ENCODE measurements around the gene TH. TPM values are rescaled to one million over a fixed set of nuclear protein-coding genes. Genes with fewer than 3 reads are reported as not detected.

The TH gene
- total and polyA plus RNA-seq, 2 donors from 2014 or later: not detected

DNA sequence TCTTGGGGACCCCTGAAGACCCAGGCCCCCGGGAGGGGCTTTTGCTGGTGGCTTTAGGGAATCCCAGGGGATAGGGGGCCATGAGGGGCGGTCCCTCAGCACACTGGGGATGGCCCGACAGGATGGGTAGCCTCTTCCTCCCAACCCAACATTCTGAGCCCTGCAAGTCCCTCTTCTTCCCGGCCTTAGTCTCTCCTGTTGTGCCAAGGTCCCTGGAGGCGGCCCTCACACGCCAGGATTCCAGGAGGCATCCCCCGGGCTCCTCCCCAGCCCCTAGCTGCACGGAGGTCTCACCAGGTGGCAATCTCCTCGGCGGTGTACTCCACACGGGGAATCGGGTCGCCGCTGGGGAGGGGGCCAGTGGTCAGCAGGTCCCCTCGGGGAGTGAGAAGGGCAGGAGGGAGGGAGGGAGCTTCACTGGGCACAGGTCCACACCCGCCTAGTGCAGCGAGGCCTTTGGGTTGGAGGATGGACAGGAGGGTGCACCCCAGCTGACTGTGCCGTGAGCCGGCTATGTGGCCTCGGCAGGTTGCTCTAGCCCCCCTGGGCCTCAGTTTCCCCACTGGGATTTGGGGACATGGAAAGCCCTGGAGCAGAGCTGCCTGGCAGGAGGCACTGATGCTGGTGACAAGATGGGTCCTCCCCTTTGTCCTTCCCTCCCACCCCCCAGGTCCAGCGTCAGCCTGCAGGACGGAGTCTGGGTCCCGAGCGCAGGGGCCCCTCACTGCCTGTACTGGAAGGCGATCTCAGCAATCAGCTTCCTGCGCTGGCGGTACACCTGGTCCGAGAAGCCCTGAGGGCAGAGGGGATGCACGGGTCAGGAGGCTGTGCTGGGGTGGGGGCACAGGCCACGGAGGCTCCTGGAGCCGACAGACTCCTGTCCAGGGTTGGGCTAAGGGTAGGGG, 4.2 kb downstream of the TH start:
- DNase-seq (no peak), FAIRE-seq (no peak)
- no peaks in the 10 kb centered on the region for H3K27me3 ChIP-seq (ENCODE audit: control insufficient read depth, insufficient read depth, low read length)

DNA sequence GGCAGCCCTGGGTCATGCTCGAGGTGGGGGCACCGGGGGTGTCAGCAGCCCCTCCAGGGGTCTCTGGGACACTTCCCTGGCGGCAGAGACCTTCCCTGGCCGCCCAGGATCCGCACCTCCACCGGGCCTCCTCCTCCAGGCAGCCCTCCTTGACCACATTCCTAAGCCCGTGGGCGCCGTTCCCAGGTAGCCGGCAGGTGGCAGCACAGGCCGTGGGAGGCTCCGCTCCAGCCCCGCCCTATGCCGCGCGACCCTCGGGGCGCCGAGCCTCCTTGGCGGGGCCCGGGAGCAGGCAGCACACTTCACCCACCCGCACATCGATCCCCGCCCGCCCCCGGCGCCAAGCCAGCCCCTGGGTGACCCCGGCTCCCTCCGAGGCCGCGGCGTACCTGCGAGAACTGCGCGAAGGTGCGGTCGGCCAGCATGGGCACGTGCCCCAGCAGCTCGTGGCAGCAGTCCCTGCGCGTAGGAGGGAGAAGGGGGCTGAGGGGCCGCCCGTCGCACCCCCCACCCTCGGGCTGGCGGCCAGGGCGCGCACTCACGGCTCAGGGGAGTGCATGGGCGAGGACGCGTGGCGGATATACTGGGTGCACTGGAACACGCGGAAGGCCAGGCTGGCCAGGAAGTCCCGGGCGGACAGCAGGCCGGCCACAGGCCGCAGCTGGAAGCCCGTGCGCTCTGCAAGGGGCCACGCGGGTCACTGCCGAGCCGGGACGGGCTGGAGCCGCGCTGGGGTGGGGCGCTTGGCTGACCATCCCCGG, 5.3 kb downstream of the TH start:
- TF ChIP-seq, protein P1, sequence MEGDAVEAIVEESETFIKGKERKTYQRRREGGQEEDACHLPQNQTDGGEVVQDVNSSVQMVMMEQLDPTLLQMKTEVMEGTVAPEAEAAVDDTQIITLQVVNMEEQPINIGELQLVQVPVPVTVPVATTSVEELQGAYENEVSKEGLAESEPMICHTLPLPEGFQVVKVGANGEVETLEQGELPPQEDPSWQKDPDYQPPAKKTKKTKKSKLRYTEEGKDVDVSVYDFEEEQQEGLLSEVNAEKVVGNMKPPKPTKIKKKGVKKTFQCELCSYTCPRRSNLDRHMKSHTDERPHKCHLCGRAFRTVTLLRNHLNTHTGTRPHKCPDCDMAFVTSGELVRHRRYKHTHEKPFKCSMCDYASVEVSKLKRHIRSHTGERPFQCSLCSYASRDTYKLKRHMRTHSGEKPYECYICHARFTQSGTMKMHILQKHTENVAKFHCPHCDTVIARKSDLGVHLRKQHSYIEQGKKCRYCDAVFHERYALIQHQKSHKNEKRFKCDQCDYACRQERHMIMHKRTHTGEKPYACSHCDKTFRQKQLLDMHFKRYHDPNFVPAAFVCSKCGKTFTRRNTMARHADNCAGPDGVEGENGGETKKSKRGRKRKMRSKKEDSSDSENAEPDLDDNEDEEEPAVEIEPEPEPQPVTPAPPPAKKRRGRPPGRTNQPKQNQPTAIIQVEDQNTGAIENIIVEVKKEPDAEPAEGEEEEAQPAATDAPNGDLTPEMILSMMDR (IDR thresholded peaks at IDR 0.05; ENCODE audit: borderline replicate concordance, extremely low read depth, insufficient read depth): peak; percentile 47
- FAIRE-seq (no peak), DNase-seq (peak in 4 of 5 donors; percentile 62 to 83 (median 74))
- no peak overlapping the region for H3K9ac ChIP-seq (ENCODE audit: low read length in 3 of 3)
- H3K27ac ChIP-seq (ENCODE audit: low read depth in 2 of 2, low read length in 2 of 2): no peak overlapping the region
- no peak overlapping the region for H3K4me3 ChIP-seq (ENCODE audit: low read length in 3 of 3)
- intact Hi-C loops (cut with DNase I): no loop called here
- H3K36me3 ChIP-seq (ENCODE audit: control insufficient read depth in 2 of 3, insufficient read depth in 3 of 3, low read length in 3 of 3): no peaks in the 10 kb centered on the region
- H3K9me3 ChIP-seq (ENCODE audit: control insufficient read depth in 2 of 3, insufficient read depth in 1 of 3, low read length in 3 of 3): no peaks in the 10 kb centered on the region
- H3K4me1 ChIP-seq (ENCODE audit: control insufficient read depth in 2 of 3, insufficient read depth in 2 of 3, low read depth in 1 of 3, low read length in 3 of 3): no peaks in the 10 kb centered on the region
- H3K27me3 ChIP-seq (ENCODE audit: control insufficient read depth, insufficient read depth, low read length): no peaks in the 10 kb centered on the region

More for the DNA sequence above, 4.2 kb downstream of the TH start:
- no peaks in the 10 kb centered on the region for H3K9me3 ChIP-seq (ENCODE audit: control insufficient read depth in 2 of 3, insufficient read depth in 1 of 3, low read length in 3 of 3)
- H3K4me1 ChIP-seq (ENCODE audit: control insufficient read depth in 2 of 3, insufficient read depth in 2 of 3, low read depth in 1 of 3, low read length in 3 of 3): no peaks in the 10 kb centered on the region
- no peak overlapping the region for H3K4me3 ChIP-seq (ENCODE audit: low read length in 3 of 3)
- no peak overlapping the region for H3K27ac ChIP-seq (ENCODE audit: low read depth in 2 of 2, low read length in 2 of 2)
- H3K36me3 ChIP-seq (ENCODE audit: control insufficient read depth in 2 of 3, insufficient read depth in 3 of 3, low read length in 3 of 3): no peaks in the 10 kb centered on the region
- H3K9ac ChIP-seq (ENCODE audit: low read length in 3 of 3): no peak overlapping the region
- intact Hi-C loops (cut with DNase I): no loop called here
- TF ChIP-seq, protein P1 (IDR thresholded peaks at IDR 0.05; ENCODE audit: borderline replicate concordance, extremely low read depth, insufficient read depth): no peak

DNA sequence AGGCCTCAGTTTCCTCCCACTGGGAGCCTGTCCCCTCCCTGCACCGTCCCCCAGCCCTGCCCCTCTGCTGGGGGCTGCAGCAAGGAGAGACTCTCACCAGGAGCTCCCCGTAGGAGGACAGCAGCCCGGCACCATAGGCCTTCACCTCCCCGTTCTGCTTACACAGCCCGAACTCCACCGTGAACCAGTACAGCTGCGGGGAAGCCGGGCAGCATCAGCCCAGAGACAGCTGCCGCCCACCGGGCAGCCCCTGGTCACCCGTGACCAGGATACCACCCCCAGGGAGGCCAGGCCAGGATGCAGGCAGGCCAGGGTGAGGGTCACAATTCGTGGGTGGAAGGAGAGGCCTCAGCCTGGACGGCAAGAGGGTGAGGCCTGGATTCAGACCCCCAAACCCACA, 6.0 kb downstream of the TH start:
- H3K9ac ChIP-seq (ENCODE audit: low read length in 3 of 3): no peak overlapping the region
- no peaks in the 10 kb centered on the region for H3K27me3 ChIP-seq (ENCODE audit: control insufficient read depth, insufficient read depth, low read length)
- TF ChIP-seq, protein P1 (IDR thresholded peaks at IDR 0.05; ENCODE audit: borderline replicate concordance, extremely low read depth, insufficient read depth): no peak
- intact Hi-C loops (cut with DNase I): no loop called here
- no peaks in the 10 kb centered on the region for H3K9me3 ChIP-seq (ENCODE audit: control insufficient read depth in 2 of 3, insufficient read depth in 1 of 3, low read length in 3 of 3)
- H3K4me1 ChIP-seq (ENCODE audit: control insufficient read depth in 2 of 3, insufficient read depth in 2 of 3, low read depth in 1 of 3, low read length in 3 of 3): no peaks in the 10 kb centered on the region
- no peaks in the 10 kb centered on the region for H3K36me3 ChIP-seq (ENCODE audit: control insufficient read depth in 2 of 3, insufficient read depth in 3 of 3, low read length in 3 of 3)
- DNase-seq (no peak), FAIRE-seq (no peak)
- no peak overlapping the region for H3K27ac ChIP-seq (ENCODE audit: low read depth in 2 of 2, low read length in 2 of 2)
- H3K4me3 ChIP-seq (ENCODE audit: low read length in 3 of 3): no peak overlapping the region
